Heart right ventricle (tissue), 16 donors: ENCODE data around the gene VCP. TPM values are rescaled to one million over a fixed set of nuclear protein-coding genes. Genes with fewer than 3 reads are reported as not detected.

Source experiments
- ATAC-seq, 8 donors: fragments of 200-7000 bp; cut with Tn5 transposase; one replicate each; pipeline ENCODE4 v1.9.1; 2020; ENCODE audit warnings: mild to moderate bottlenecking in 8 of 8, moderate library complexity in 8 of 8, moderate number of reproducible peaks in 1 of 8
- DNase-seq, 2 donors: peaks; one replicate each; pipeline ENCODE4 v3.0.0-alpha.2; 2020
- H3K27ac ChIP-seq, 10 donors: fragments of 200-600 bp; sonication (generic) in 2 of 10; one replicate each; pipeline versions ENCODE4 v1.5.0 to v1.8.0; 2020 to 2022; ENCODE audit warnings: mild to moderate bottlenecking in 3 of 10
- H3K27me3 ChIP-seq, 7 donors: fragments of 200-600 bp; one replicate each; pipeline ENCODE4 v1.8.0; 2021 to 2022; ENCODE audit warnings: mild to moderate bottlenecking in 2 of 7
- H3K36me3 ChIP-seq, 9 donors: fragments of 200-600 bp; sonication (generic) in 1 of 9; one replicate each; pipeline versions ENCODE4 v1.5.0 to v1.8.0; 2020 to 2022; ENCODE audit warnings: mild to moderate bottlenecking in 2 of 9
- H3K4me1 ChIP-seq, 9 donors: fragments of 200-600 bp; sonication (generic) in 1 of 9; one replicate each; pipeline versions ENCODE4 v1.5.0 to v1.8.0; 2020 to 2022; ENCODE audit warnings: mild to moderate bottlenecking in 4 of 9
- H3K4me3 ChIP-seq, 10 donors: fragments of 200-600 bp; sonication (generic) in 2 of 10; one replicate each; pipeline versions ENCODE4 v1.5.0 to v1.8.0; 2020 to 2022; ENCODE audit warnings: mild to moderate bottlenecking in 7 of 10, moderate library complexity in 2 of 10
- H3K9me3 ChIP-seq, 11 donors: fragments of 200-600 bp in 10 of 11; sonication (generic) in 2 of 11; one replicate each; pipeline versions ENCODE4 v1.5.0 to v1.8.0; 2013 to 2022; ENCODE audit warnings: mild to moderate bottlenecking in 2 of 11, control low read depth in 1 of 11, moderate library complexity in 1 of 11
- WGBS, 2 donors: extraction: QIAGEN DNeasy Blood & Tissue Kit; methylation state at CpG; one replicate each; pipeline ENCODE4 v1.1.7; 2013; ENCODE audit warnings: inconsistent platforms in 1 of 2; 5-methylcytosine and 5-hydroxymethylcytosine counted together
- intact Hi-C, 10 donors: fragments of 100-400 bp; cut with DNase I; formaldehyde crosslinking; loops; one replicate each; pipeline versions ENCODE4 v1.11.1 to v1.14.2; 2022
- polyA plus RNA-seq, 2 donors: library from polyadenylated mRNA; stranded (reverse); fragments of 200-250 nt; gene quantifications; one replicate each; pipeline ENCODE4 v1.2.3, GENCODE V29; 2013
- total RNA-seq, 10 donors: library from RNA; stranded (reverse); fragmentation: NEBNext Ultra II Directional in 3 of 10; extraction: Animal tissue kit (Norgen Biotek cat#: 25700) in 3 of 10; gene quantifications; one replicate each; pipeline versions ENCODE4 v1.2.1 to v1.2.4, GENCODE V29; 2021 to 2023
- TF ChIP-seq, protein P1 (sequence below), 9 donors: fragments of 200-600 bp; sonication (generic) in 2 of 9; IDR thresholded peaks; one replicate each; pipeline versions ENCODE4 v1.5.0 to v1.8.0; 2021 to 2022; ENCODE audit warnings: antibody characterized with exemption in 9 of 9, mild to moderate bottlenecking in 5 of 9, moderate library complexity in 1 of 9
- donor health status: Arrhythmogenic right ventricular cardiomyopathy.
- donor health status: ischemic (EF 13 %, LVEDD 7.1; RV severe dilation, severe dysfunction).
- donor health status: healthy with polysubstance abuse.
- donor health status: DM: no; HTN: yes; CAD: no.
- donor health status: DM: no; HTN: no; CAD: no.
- donor health status: ischemic (EF 25% LVEDD 6.9; RV normal size, moderate dysfunction).
- donor health status: ischemic (EF 25% LVEDD 5.7; RV mildly dilated, moderate dysfunction).
- donor health status: healthy.
- donor health status: DM: yes; HTN: yes; CAD: no.
- donor health status: Ischemic cardiomyopathy.
- donor health status: ischemic (EF 35%, LVEDD 5.7; RV mildly dilated, moderate dysfunction).
- donor health status: nonischemic (EF 11% LVEDD 7.7; RV severe dilation, severe dysfunction).
- donor health status: DM: yes; HTN: yes; CAD: no.
- donor health status: PGD.
- donor health status: ischemic (EF 29% LVEDD 5.4; RV normal size, mild dysfunction).
- donor health status: nonischemic (EF 23%, LVEDD 6.1; RV moderate dilation, normal function).

VCP gene
- total and polyA plus RNA-seq, 12 donors: 69.9 to 385 (median 287) TPM

DNA sequence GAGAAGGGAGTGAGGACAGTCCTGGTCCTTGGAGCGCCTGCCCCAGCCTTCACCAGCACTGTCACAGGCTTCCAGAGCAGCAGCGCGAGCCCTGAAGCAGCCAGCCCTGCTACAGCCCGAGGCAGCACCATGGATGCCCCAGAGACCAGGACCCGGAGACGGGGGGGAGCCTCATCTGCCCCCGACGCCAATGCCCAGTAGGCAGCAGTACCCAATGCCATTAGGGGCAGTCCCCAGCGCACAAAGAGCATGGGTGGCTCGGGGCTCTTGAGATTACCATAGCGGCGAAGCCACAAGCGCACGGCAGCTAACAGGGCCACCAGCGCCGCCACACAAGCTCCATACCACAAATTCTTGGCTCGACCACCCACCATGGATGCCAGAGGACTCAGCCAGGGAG, 19.1 kb upstream of the VCP start:
- Histone ChIP-seq H3K27ac (no peak overlapping the region), H3K36me3 (peaks cover 0 to 83% (median 48%) of the 10 kb centered on the region in 9 donors), H3K4me3 (no peak overlapping the region), H3K9me3 (no peaks in the 10 kb centered on the region), H3K4me1 (peaks cover 0 to 14% (median 8%) of the 10 kb centered on the region in 9 donors), H3K27me3 (no peaks in the 10 kb centered on the region)
- intact Hi-C loops: loop anchor here in 4 of 10 donors (10.0 kb wide), 3 partner anchors 107 to 197 kb away; partner anchors contain the start of gene DNAJB5 (in 1 of the 4)
- ATAC-seq: no peak
- TF ChIP-seq, protein P1, sequence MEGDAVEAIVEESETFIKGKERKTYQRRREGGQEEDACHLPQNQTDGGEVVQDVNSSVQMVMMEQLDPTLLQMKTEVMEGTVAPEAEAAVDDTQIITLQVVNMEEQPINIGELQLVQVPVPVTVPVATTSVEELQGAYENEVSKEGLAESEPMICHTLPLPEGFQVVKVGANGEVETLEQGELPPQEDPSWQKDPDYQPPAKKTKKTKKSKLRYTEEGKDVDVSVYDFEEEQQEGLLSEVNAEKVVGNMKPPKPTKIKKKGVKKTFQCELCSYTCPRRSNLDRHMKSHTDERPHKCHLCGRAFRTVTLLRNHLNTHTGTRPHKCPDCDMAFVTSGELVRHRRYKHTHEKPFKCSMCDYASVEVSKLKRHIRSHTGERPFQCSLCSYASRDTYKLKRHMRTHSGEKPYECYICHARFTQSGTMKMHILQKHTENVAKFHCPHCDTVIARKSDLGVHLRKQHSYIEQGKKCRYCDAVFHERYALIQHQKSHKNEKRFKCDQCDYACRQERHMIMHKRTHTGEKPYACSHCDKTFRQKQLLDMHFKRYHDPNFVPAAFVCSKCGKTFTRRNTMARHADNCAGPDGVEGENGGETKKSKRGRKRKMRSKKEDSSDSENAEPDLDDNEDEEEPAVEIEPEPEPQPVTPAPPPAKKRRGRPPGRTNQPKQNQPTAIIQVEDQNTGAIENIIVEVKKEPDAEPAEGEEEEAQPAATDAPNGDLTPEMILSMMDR (IDR thresholded peaks at IDR 0.05): no peak
- WGBS, 2 donors: 94 to 96% methylated on average over 17 of the region's 17 CpGs
- DNase-seq: no peak

DNA sequence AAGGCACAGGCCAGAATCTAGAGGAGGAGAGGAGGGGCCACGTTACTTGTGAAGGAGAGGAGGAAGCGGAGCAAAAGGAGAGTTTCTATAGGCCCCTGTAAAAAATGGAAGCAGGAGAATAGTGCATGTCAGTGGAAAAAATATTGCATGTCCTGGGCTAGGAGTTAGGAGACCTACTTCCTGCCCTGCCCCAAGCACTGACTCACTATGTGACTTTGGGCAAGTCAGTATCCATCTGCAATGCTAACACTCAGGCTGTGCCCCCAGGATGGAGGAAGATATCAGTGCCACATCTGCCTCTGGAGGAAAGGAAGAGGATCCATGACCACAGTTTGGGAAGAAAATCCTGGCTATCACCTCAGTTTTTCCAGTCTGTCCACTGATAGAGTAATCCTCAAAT, 17.0 kb upstream of the VCP start:
- DNase-seq (no peak), ATAC-seq (no peak)
- H3K4me3 ChIP-seq: no peak overlapping the region
- H3K9me3 ChIP-seq: no peaks in the 10 kb centered on the region
- H3K27me3 ChIP-seq: no peaks in the 10 kb centered on the region
- no peaks in the 10 kb centered on the region for H3K4me1 ChIP-seq
- TF ChIP-seq, protein P1 (IDR thresholded peaks at IDR 0.05): no peak
- whole genome bisulfite sequencing, 2 donors: 94 to 100% methylated on average over 2 of the region's 2 CpGs
- H3K36me3 ChIP-seq: peaks cover 0 to 99% (median 48%) of the 10 kb centered on the region in 9 donors
- no peak overlapping the region for H3K27ac ChIP-seq
- intact Hi-C loops: no loop called here

DNA sequence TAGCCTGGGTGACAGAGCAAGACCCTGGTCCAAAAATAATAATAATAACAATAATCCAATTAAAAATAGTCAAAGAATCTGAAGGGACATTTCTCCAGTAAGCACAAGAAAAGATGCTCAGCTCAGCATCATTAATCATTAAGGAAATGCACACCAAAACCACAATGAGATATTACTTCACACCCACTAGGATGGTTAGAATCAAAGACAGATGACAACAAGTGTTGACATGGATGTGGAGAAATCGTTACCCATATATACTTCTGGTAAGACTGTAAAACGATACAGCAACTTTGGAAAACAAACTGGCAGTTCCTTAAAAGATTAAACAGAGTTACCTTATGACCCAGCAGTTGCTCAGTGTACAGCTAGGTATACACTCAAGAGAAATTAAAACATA, 12.7 kb upstream of the VCP start:
- H3K4me3 ChIP-seq: no peak overlapping the region
- TF ChIP-seq, protein P1 (IDR thresholded peaks at IDR 0.05): no peak
- DNase-seq: no peak
- H3K9me3 ChIP-seq: no peaks in the 10 kb centered on the region
- intact Hi-C loops: no loop called here
- 81 to 91% methylated on average over 2 of the region's 2 CpGs for WGBS, 2 donors
- peaks cover 0 to 56% (median 18%) of the 10 kb centered on the region in 9 donors for H3K36me3 ChIP-seq
- H3K27me3 ChIP-seq: no peaks in the 10 kb centered on the region
- no peak overlapping the region for H3K27ac ChIP-seq
- H3K4me1 ChIP-seq: peaks cover 0 to 7% (median 3%) of the 10 kb centered on the region in 9 donors
- ATAC-seq: no peak

DNA sequence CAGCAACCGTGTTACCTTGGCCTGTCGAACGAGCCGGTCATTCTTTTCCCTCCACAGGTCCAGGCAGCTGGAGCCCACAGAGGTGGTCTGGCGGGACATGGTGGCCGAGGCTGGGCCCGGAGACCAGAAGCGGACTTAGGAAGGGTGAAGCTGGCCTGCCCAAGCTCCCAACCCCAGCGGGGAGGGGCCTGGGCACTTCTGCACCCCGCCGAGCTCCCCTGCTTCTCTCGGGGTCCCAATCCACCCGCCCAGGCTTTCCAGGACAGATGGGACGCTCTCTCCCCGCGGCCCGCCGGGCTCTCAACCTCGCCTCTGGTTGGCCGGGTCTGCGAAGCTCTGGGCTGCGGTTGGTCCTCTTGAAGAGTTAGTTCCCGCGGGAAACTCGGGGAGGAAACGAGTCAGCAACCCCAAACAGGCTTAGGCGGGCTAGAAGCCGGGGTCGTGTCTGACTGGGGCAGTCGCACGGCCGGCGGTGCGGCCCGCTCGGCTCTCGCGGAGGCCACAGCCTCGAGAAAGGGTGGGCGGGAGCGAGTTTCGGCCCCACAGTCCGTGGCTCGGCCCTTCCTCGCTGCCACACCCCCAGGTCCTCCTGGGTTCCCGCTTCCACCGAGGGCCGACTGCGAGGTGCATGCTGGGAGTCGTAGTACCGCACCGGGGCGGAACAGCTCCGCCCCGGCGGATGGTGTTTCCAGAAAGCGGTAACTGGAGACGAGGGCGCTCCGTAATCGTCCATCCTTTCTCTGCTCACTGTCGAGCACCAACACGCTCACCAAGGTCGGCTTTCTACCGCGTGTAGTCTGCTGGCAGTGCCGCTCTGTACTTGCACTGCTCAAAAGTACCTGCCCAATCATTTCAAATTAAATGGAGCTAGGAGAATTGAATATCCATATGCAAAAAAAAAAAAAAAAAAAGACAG, 7.3 kb upstream of the VCP start, which contains the start of gene FANCG:
Gene FANCG, minus strand, starts transcription at position 517 of the 916 bp plus-strand sequence. Its CDS starts 418 bp downstream, at position 99.
- Histone ChIP-seq H3K9me3 (no peaks in the 10 kb centered on the region), H3K4me3 (peak within 1 kb of the TSS; percentile 36 to 88 (median 71)), H3K27ac (peak within 1 kb of the TSS; percentile 12 to 83 (median 64)), H3K4me1 (peaks cover 0 to 23% (median 14%) of the 10 kb centered on the region in 9 donors), H3K27me3 (no peaks in the 10 kb centered on the region), H3K36me3 (peaks cover 0 to 25% (median 0%) of the 10 kb centered on the region in 9 donors)
- DNase-seq (peak; percentile 90 to 91), ATAC-seq (peak; percentile 96 to 98 (median 98))
- intact Hi-C loops: loop anchor here in 1 of 10 donors (10.0 kb wide), 1 partner anchor 85 kb away; no protein-coding TSS in a partner anchor
- 0 to 1% methylated on average over 67 of the region's 67 CpGs for WGBS, 2 donors
- TF ChIP-seq, protein P1 (IDR thresholded peaks at IDR 0.05): peak in 1 of 9 donors; percentile 20
